ENCODE measurements around the gene CDC42BPB.

CDC42BPB gene

GRCh38 chr14:102889615-102890014 lies 167.7 kb downstream of the CDC42BPB start:
- H3K27me3 ChIP-seq (ENCODE audit: control insufficient read depth, insufficient read depth, low read length), result no peaks in the 10 kb centered on the region
- DNase-seq (ENCODE audit: low read depth, low spot score), result no peak
- H3K9me3 ChIP-seq (ENCODE audit: control insufficient read depth, insufficient read depth, low read length), result no peaks in the 10 kb centered on the region
- H3K27ac ChIP-seq (ENCODE audit: low read length), result no peak overlapping the region
- no peaks in the 10 kb centered on the region for H3K4me1 ChIP-seq (ENCODE audit: control insufficient read depth, insufficient read depth, low read length)
- H3K4me3 ChIP-seq (ENCODE audit: low read length), result no peak overlapping the region
- H3K36me3 ChIP-seq (ENCODE audit: control insufficient read depth, insufficient read depth, low read length), result no peaks in the 10 kb centered on the region
- WGBS (ENCODE audit: insufficient coverage, insufficient read length), result no CpG with 5 or more reads among the region's 7 CpGs

- H3K27ac ChIP-seq (ENCODE audit: low read length), result no peak overlapping the region
- H3K4me1 ChIP-seq (ENCODE audit: control insufficient read depth, insufficient read depth, low read length), result no peaks in the 10 kb centered on the region
- WGBS (ENCODE audit: insufficient coverage, insufficient read length), result no CpG with 5 or more reads among the region's 1 CpG
- no peaks in the 10 kb centered on the region for H3K9me3 ChIP-seq (ENCODE audit: control insufficient read depth, insufficient read depth, low read length)
- H3K27me3 ChIP-seq (ENCODE audit: control insufficient read depth, insufficient read depth, low read length), result no peaks in the 10 kb centered on the region
- H3K4me3 ChIP-seq (ENCODE audit: low read length), result no peak overlapping the region
- no peaks in the 10 kb centered on the region for H3K36me3 ChIP-seq (ENCODE audit: control insufficient read depth, insufficient read depth, low read length)
- no peak for DNase-seq (ENCODE audit: low read depth, low spot score)
Observed at GRCh38 chr14:102888748-102889147, 168.6 kb downstream of the CDC42BPB start.

- Histone ChIP-seq H3K27me3 (ENCODE audit: control insufficient read depth, insufficient read depth, low read length) (no peaks in the 10 kb centered on the region), H3K9me3 (ENCODE audit: control insufficient read depth, insufficient read depth, low read length) (no peaks in the 10 kb centered on the region), H3K4me1 (ENCODE audit: control insufficient read depth, insufficient read depth, low read length) (no peaks in the 10 kb centered on the region), H3K27ac (ENCODE audit: low read length) (no peak overlapping the region), H3K36me3 (ENCODE audit: control insufficient read depth, insufficient read depth, low read length) (no peaks in the 10 kb centered on the region), H3K4me3 (ENCODE audit: low read length) (no peak overlapping the region)
- DNase-seq (ENCODE audit: low read depth, low spot score), result no peak
- WGBS (ENCODE audit: insufficient coverage, insufficient read length), result no CpG with 5 or more reads among the region's 22 CpGs
Observed at GRCh38 chr14:102885737-102886447, 171.5 kb downstream of the CDC42BPB start.

DNA sequence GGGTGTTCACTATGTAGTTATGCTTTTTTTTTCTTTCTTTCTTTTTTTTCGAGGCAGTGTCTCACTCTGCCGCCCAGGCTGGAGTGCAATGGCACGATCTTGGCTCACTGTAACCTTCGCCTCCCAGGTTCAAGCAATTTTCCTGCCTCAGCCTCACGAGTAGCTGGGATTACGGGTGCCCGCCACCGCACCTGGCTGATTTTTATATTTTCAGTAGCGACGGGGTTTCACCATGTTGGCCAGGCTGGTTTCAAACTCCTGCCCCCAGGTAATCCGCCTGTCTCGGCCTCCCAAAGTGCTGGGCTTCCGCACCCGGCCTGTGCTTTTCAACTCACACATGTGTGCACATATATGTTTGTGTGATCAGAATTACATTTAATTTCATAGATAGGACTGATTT lies 173.8 kb downstream of the CDC42BPB start:
- Histone ChIP-seq H3K27ac (ENCODE audit: low read length) (no peak overlapping the region), H3K4me3 (ENCODE audit: low read length) (no peak overlapping the region), H3K4me1 (ENCODE audit: control insufficient read depth, insufficient read depth, low read length) (peaks cover 1% of the 10 kb centered on the region; the same call in 1 of the 2 replicates), H3K36me3 (ENCODE audit: control insufficient read depth, insufficient read depth, low read length) (no peaks in the 10 kb centered on the region), H3K27me3 (ENCODE audit: control insufficient read depth, insufficient read depth, low read length) (no peaks in the 10 kb centered on the region), H3K9me3 (ENCODE audit: control insufficient read depth, insufficient read depth, low read length) (no peaks in the 10 kb centered on the region)
- no peak for DNase-seq (ENCODE audit: low read depth, low spot score)
- no CpG with 5 or more reads among the region's 14 CpGs for WGBS (ENCODE audit: insufficient coverage, insufficient read length)

DNA sequence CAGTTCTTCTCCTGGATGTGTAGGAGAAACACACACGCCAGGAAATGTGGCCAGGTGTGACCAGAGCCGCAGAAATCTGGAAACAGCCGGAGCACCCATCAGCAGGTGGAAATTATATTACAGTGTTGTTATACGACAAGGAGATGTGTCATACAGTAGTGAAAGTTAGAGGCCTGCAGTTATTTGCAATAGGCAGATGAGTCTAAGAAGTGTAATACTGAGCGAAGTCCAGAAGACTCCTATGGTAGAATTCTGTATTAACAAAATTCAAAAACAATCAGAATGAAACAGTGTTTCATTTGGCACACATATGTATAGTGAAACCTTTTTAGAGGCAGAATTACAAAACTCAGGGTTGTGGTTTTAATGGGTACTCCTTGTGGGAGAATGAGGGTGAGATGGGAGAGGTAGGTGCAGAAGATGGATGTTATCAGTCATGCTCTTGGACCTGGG lies 174.2 kb downstream of the CDC42BPB start:
- H3K27me3 ChIP-seq (ENCODE audit: control insufficient read depth, insufficient read depth, low read length), result no peaks in the 10 kb centered on the region
- H3K36me3 ChIP-seq (ENCODE audit: control insufficient read depth, insufficient read depth, low read length), result no peaks in the 10 kb centered on the region
- H3K9me3 ChIP-seq (ENCODE audit: control insufficient read depth, insufficient read depth, low read length), result no peaks in the 10 kb centered on the region
- H3K27ac ChIP-seq (ENCODE audit: low read length), result no peak overlapping the region
- H3K4me1 ChIP-seq (ENCODE audit: control insufficient read depth, insufficient read depth, low read length), result peaks cover 2% of the 10 kb centered on the region; the same call in 1 of the 2 replicates
- no peak overlapping the region for H3K4me3 ChIP-seq (ENCODE audit: low read length)
- DNase-seq (ENCODE audit: low read depth, low spot score), result no peak
- WGBS (ENCODE audit: insufficient coverage, insufficient read length), result no CpG with 5 or more reads among the region's 5 CpGs
